Suprapubic skin (tissue), 4 donors: ENCODE measurements around the gene GNAI2.

Source experiments
- POLR2A ChIP-seq, 2 donors: fragments of 450-650 bp; IDR thresholded peaks; one replicate each; pipeline ENCODE4 v1.6.1; 2017; ENCODE audit warnings: antibody characterized with exemption in 2 of 2, mild to moderate bottlenecking in 2 of 2, moderate library complexity in 2 of 2
- POLR2AphosphoS5 ChIP-seq, 3 donors: sonication (generic); formaldehyde crosslinking; IDR thresholded peaks; one replicate each; pipeline ENCODE4 v1.6.1; 2017; ENCODE audit warnings: antibody characterized with exemption in 3 of 3
- TF ChIP-seq, protein P1 (sequence below), 2 donors: fragments of 200-600 bp in 1 of 2; fragments of 450-650 bp in 1 of 2; sonication (generic) in 1 of 2; IDR thresholded peaks; one replicate each; pipeline ENCODE4 v1.5.1; 2016 to 2019; ENCODE audit warnings: antibody characterized with exemption in 2 of 2, mild to moderate bottlenecking in 1 of 2, moderate library complexity in 1 of 2

- TF ChIP-seq, protein P1, sequence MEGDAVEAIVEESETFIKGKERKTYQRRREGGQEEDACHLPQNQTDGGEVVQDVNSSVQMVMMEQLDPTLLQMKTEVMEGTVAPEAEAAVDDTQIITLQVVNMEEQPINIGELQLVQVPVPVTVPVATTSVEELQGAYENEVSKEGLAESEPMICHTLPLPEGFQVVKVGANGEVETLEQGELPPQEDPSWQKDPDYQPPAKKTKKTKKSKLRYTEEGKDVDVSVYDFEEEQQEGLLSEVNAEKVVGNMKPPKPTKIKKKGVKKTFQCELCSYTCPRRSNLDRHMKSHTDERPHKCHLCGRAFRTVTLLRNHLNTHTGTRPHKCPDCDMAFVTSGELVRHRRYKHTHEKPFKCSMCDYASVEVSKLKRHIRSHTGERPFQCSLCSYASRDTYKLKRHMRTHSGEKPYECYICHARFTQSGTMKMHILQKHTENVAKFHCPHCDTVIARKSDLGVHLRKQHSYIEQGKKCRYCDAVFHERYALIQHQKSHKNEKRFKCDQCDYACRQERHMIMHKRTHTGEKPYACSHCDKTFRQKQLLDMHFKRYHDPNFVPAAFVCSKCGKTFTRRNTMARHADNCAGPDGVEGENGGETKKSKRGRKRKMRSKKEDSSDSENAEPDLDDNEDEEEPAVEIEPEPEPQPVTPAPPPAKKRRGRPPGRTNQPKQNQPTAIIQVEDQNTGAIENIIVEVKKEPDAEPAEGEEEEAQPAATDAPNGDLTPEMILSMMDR (IDR thresholded peaks at IDR 0.05), result no peak
- no peak for TF ChIP-seq POLR2AphosphoS5 (IDR thresholded peaks at IDR 0.05)
- no peak for TF ChIP-seq POLR2A (IDR thresholded peaks at IDR 0.05)
Measured at GRCh38 chr3:50194903-50195500, 41.0 kb upstream of the GNAI2 start.
